DMS 273 (cell line): ENCODE measurements around the gene GIGYF2.

Source experiments
- DNase-seq: peaks from one replicate; lab custom pipeline; 2025; ENCODE audit not compliant: unreplicated experiment; lab: John Stamatoyannopoulos, UW

The GIGYF2 gene

GRCh38 chr2:232878855-232879617, 181.9 kb downstream of the GIGYF2 start:
- no peak for DNase-seq

GRCh38 chr2:232879618-232880494, 182.7 kb downstream of the GIGYF2 start:
- no peak for DNase-seq

- no peak for DNase-seq
These were observed 183.7 kb downstream of the GIGYF2 start for GRCh38 chr2:232880764-232881351.

GRCh38 chr2:232882085-232882484, 185.0 kb downstream of the GIGYF2 start:
- no peak for DNase-seq

DNA sequence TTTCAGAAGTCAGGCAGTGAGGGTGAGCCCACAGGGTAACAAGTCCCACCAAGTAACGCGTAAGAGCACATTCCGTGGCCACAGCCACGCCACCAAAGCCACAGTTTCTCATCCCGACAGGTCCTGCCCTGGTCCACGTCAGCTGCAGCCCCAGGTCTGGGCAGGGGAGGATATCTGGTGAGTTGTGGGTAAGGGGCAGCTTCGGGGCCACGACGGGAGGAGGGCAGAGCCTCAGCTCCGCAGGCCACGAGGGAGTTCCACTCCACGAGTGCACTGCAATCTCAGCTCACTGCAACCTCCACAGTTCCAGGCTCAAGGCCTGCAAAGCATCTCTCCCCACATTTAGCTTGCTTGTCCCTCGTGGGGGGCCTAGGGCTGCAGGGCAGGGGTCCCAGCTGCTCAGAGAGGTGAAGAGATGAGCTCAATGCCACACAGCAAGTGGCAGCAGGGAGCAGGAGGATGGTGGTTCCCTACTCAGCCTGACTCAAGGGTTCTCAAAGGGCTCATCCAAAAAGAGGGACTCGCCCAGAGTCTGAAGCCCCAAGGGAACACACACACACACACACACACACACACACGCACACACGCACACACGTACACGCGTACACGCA, 185.5 kb downstream of the GIGYF2 start:
- no peak for DNase-seq

- DNase-seq, result no peak
These were observed 186.1 kb downstream of the GIGYF2 start for GRCh38 chr2:232883116-232883721.

GRCh38 chr2:232884001-232884421, 186.9 kb downstream of the GIGYF2 start:
- DNase-seq, result no peak

DNA sequence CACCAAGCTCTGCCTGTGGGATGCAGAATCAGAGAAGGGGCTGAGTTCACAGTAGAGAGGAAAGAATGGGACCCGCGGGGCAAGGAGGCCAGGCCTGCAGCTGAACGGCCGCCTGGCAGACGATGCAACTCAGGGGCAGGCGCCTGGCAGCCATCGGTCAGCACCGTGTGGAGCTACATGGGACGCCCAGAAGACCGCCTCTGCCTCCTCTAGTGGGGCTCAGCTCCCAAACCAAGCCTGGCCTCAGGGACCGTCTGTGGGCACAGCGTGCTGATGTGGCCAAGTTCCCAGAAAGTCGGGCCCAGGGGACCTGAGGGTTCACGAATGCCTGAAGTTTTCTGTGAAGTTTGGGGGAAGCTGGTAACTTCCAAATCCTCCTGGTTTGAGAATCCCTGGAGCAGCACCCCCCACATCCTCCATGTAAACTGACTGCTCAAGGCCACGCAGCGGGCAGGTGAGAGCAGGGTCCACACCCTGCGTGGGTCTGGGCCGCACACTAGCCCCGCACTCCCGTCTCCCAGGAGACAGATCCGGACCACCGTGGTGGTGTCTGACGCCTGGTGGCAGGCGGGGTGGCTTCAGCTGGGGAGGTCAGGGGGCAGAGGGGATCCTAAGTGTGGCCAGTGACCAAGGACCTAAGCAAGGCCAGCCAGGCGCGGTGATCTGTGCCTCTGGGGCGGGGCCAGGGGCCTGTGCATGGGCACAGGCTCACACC, 187.6 kb downstream of the GIGYF2 start:
- no peak for DNase-seq

DNA sequence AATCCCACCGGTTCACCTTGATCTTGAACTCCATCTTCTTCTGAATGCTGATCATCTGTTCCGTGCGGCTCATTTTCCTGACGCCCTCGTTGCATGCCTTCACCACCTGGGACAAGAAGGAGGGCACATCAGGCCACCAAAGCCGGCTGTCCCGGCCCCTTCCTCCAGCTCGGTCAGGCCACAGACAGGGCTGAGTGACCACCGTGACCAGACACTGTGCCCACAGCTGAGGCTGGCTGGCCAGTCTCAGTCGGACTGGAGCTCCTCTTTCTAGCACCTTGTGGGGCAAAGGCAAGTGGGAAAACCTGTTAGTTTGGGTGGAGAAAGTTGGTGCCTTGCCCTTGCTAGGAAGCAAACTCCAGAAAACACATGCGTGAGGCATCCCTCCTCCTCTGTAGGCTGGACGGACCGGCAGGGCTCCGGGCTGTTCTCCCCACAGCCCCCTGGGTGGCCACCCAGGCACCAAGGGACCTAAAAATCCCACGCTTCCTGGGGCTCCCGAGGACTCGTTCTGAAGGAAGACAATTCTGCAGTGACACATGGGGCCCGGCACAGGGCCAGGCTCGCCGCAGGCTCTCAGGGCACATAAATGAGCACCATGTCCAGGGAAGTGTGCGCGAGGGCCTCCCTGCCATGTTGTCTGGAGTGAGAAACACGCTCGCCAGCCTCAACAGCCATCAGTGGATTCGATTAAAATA, 188.3 kb downstream of the GIGYF2 start:
- DNase-seq, result no peak

GRCh38 chr2:232886176-232886575, 189.0 kb downstream of the GIGYF2 start:
- DNase-seq, result no peak

DNA sequence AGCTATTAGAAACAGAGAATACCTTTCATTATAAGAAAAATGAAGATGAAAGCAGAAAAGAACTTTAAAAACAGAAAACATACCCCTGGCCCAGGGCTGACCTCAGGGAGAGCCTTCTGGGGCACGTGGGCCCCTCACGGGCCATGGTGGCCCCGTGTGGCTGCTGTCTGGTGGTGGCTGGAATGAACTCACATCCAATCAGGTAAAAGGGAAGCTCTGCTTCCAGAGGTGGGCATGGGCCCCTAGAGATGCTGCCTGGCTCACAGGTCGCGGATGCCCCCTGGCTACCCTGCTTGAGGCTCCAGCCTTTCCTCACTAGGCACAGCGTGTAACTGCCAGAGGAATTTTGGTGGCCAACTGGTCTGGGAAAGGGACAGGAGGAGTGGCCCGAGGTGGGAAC, 189.5 kb downstream of the GIGYF2 start:
- no peak for DNase-seq

DNA sequence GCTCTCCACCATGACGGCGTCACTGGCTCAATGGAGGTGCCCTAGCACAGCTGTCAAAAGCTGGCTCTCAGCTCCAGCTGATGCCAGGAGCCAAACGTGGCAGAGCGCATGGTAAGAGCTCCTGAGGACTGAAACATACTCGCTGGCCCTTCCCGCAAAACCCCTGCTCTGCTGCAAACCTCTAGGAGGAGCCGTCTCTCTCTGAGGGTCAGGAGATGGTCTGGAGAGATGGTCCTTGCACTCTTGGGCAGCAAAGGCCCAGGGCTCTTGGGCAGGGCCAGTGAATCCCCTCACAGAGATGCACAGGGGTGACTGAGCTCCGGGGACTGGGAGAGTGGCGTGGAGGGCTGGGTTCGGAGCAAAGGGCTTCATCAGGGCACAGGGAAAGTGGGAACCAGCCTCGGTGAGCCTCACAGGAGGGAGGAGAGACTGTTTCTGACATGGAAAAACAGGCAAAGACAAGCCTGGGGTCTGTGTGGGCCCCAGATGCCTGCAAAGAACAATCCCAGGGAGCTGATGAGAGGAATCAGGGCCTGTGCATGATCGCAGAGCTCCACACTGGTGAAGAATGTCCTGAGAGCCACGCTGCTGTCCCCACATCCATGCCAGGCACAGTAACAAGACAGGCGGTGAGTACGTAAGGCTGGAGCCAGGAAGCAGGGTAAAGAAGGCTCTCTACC, 190.2 kb downstream of the GIGYF2 start:
- no peak for DNase-seq

DNA sequence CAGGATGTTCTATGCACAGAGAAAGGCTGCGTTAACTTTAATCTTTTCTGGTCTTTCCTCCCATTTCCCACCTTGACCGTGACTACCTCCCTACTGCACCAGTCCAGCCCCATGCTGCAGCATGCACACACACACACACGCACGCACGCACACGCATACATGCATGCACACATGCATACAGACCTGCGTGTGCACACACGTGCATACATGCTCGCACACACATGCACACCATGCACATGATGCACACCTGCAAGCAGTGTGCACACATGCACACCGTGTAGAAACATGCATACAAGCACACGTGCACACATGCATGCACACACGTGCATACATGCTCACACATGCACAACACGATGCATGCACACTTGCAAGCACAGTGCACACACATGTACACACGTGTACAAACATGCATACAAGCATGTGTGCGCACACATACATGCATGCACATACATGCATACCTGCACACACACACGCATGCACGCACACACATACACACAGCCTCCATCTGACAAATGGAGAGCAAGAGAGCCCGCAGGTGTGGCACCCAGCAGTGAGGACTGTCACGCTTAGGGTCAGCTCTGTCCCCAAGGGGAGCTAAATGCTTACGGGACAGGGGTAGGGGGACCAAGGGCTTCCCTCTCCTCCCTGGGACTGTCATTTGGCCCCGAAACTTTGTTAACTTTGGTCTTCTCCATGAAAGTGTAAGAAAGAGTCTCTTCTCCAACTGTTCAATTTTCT, 191.1 kb downstream of the GIGYF2 start:
- DNase-seq, result no peak

- DNase-seq, result no peak
These were observed 191.9 kb downstream of the GIGYF2 start for GRCh38 chr2:232888839-232889529.

DNA sequence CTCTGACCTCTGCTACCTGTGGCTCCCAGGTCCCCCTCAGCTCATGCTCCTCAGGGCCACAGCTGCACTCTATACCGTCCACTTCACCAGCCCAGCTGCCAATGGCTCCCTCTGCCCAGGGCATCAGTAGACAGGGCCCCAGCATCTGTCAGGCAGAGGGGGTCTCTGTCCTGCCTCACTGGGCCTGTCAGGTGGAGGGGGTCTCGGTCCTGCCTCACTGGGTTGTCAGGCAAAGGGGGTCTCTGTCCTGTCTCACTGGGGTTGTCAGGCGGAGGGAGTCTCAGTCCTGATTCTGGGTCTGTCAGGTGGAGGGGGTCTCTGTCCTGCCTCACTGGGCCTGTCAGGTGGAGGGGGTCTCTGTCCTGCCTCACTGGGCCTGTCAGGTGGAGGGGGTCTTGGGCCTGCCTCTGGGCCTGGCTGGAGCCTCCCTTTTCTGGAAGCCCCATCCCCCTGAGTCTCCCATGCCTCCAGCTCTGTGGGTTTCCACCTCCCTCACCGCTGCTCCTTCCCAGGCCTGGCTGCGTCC, 192.8 kb downstream of the GIGYF2 start:
- DNase-seq, result no peak

- no peak for DNase-seq
These were observed 193.4 kb downstream of the GIGYF2 start for GRCh38 chr2:232890536-232890895.

DNA sequence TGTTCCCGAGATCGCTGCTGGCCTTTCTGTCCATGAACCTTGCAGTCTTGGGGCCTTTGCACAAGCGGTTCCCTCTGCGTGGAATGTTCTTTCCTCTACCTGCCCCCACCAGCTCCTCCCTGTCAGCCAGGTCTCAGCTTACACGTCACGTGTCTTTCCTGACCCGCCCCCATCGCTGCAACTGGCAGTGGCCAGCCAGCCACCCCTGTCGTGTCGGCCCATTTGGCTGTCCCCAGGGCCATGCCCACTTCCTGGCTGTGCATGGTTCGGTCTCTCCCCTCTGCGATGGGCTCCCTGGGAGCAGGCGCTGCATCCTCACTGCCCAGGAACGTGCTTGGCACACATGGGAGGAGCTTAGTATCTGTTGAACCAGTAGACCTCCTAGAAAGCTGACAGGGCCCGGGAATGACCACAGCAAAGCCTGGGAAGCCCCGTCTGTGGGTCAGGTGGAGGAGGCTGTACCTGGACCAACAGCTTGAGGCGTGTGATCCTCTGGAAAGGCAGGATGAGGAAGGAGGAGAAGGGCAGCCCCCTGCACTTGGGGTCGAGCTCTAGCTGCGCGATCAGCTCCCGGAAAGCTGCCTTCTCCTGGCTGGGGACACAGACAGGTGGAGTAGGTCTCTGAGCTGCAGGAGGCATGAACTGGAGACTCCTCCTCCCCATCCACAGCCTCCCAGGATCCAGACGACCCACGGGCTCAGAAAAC, 193.9 kb downstream of the GIGYF2 start:
- DNase-seq, result no peak
